Measurements from ENCODE around the gene TOX3. TPM values are rescaled to one million over a fixed set of nuclear protein-coding genes. Genes with fewer than 3 reads are reported as not detected.
A peak's percentile ranks its signal among the peaks of the same experiment; 100 is the strongest.

The TOX3 gene
- total RNA-seq, 1 experiment from 2014 or later: 20.2 TPM

DNA sequence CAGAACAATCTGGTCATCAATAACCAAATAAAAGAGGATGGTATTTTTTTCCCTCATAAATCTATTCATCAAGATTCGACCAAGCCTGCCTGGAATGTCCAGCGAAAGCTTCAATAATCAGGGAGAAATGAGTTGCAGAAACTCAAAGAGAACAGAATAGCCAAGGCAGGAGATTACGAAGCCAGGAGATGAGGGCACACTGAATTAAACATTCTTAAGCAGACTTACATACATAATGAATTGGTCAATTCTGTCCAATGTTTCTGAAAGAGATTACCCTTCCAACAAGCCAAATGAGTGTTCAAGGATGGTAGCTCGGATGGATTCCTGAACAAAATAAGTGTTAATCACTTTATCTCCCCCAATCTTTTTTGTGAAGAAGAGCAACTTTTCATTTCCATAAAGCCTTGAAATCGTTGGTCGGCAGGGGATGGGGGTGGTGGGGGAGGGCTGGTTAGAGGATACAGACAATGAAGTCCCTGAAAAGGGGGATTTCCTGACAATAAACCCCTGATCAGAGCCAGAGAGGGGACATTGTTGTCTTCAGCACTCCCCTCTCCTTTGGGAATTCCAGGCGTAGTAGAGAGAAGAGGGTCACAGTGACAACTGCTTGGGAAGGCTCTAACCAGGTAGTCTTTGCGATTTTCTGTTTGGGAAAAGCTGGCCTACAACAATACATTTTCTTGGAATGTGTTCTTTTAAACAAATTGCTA lies 20.7 kb downstream of the TOX3 start:
- Histone ChIP-seq H2BK15ac (ENCODE audit: low read depth, low read length) (no peak overlapping the region), H3K56ac (ENCODE audit: insufficient read length, low read depth, low read length) (no peak overlapping the region), H2BK12ac (ENCODE audit: insufficient read length, low read depth, low read length) (no peak overlapping the region), H3K79me2 (ENCODE audit: insufficient read depth, low read length) (peaks cover 8% of the 10 kb centered on the region; the same call in 1 of the 2 replicates), H3K4me1 (ENCODE audit: insufficient read depth, low read length) (peaks cover 27% of the 10 kb centered on the region; the same call in 1 of the 2 replicates), H3K79me1 (ENCODE audit: insufficient read depth, low read depth, low read length, poor library complexity, severe bottlenecking) (peaks cover 6% of the 10 kb centered on the region), H3K9ac (ENCODE audit: extremely low read depth, insufficient read length, low read length) (no peak overlapping the region), H3K27ac (ENCODE audit: insufficient read length, low read depth, low read length) (no peak overlapping the region), H3K9me3 (ENCODE audit: control insufficient read depth, low read depth, low read length) (no peaks in the 10 kb centered on the region), H3T11ph (ENCODE audit: low read length) (no peak overlapping the region), H2BK20ac (ENCODE audit: low read depth, low read length, poor library complexity, severe bottlenecking) (no peak overlapping the region), H2AFZ (ENCODE audit: low read length) (no peak overlapping the region), H2BK120ac (ENCODE audit: low read depth, low read length, poor library complexity, severe bottlenecking) (no peak overlapping the region), H2BK5ac (ENCODE audit: insufficient read length, low read length) (no peak overlapping the region), H3K23ac (ENCODE audit: insufficient read length, low read depth, low read length) (no peak overlapping the region), H3K27me3 (ENCODE audit: insufficient read depth, low read length) (no peaks in the 10 kb centered on the region), H4K5ac (ENCODE audit: insufficient read length, low read depth, low read length) (no peak overlapping the region), H3K18ac (ENCODE audit: insufficient read length, low read depth, low read length) (no peak overlapping the region), H4K91ac (ENCODE audit: insufficient read length, low read depth, low read length) (no peak overlapping the region), H3K23me2 (ENCODE audit: insufficient read length, low read depth, low read length, poor library complexity, severe bottlenecking) (no peaks in the 10 kb centered on the region), H4K8ac (replicated peaks; ENCODE audit: insufficient read length, low read depth, low read length) (no peak overlapping the region), H3K14ac (ENCODE audit: insufficient read depth, low read length) (no peak overlapping the region), H3K4ac (ENCODE audit: low read depth, low read length) (no peak overlapping the region), H2AK5ac (ENCODE audit: insufficient read length, low read length) (no peak overlapping the region), H3K4me2 (ENCODE audit: insufficient read depth, insufficient read length, low read length) (no peak overlapping the region), H4K20me1 (ENCODE audit: control insufficient read depth, insufficient read depth, insufficient read length) (no peaks in the 10 kb centered on the region)
- Mint-ChIP-seq H3K36me3 (ENCODE audit: insufficient read depth in 1 of 3, low read depth in 3 of 3) (peaks cover 7 to 27% (median 8%) of the 10 kb centered on the region in 3 experiments; a peak in 6 of 7 replicates), H3K4me1 (peaks cover 66 to 84% of the 10 kb centered on the region in 2 experiments), H3K27me3 (ENCODE audit: low read depth) (no peaks in the 10 kb centered on the region), H3K4me3 (no peak overlapping the region), H3K27ac (peak overlapping the region; percentile 7 to 57 (median 23); a peak in 4 of 7 replicates), H3K9me3 (no peaks in the 10 kb centered on the region)
- TF ChIP-seq CTCF (conservative IDR thresholded peaks at IDR 0.05): no peak
- no CpG with 5 or more reads among the region's 8 CpGs for WGBS (ENCODE audit: extremely low coverage, insufficient read length, low lambda C conversion rate)
- no peak for DNase-seq

Measured in H9 (cell line).